Glomerular visceral epithelial cell (primary cell): ENCODE data around the gene MIB2.
"Not testable (repeated sequence)": the region's sequence is repeated elsewhere in the genome, so short reads cannot be mapped to it uniquely, and the experiment has no call there.

Experiments
- DNase-seq: peaks from one replicate; pipeline ENCODE4 v3.0.0-alpha.2; 2016; ENCODE audit errors: extremely low spot score

Gene MIB2

GRCh38 chr1:1627261-1627828, 12.0 kb downstream of the MIB2 start:
- DNase-seq, result no peak

- no peak for DNase-seq
Measured at GRCh38 chr1:1627829-1628753, 12.8 kb downstream of the MIB2 start.

- DNase-seq, result no peak
Measured at GRCh38 chr1:1628754-1629429, 13.6 kb downstream of the MIB2 start.

- DNase-seq, result no peak
Measured at GRCh38 chr1:1629430-1630190, 14.3 kb downstream of the MIB2 start.

- DNase-seq, result no peak
Measured at GRCh38 chr1:1630191-1630964, 15.1 kb downstream of the MIB2 start.

- no peak for DNase-seq
Measured at GRCh38 chr1:1630965-1631781, 15.9 kb downstream of the MIB2 start.

GRCh38 chr1:1631782-1632420, 16.6 kb downstream of the MIB2 start, which contains the start of gene MMP23B:
MMP23B (plus strand) TSS chr1:1632173; CDS start chr1:1632219, 46 bp downstream.
- no peak for DNase-seq

GRCh38 chr1:1633409-1633808, 18.1 kb downstream of the MIB2 start:
- DNase-seq, result not testable (repeated sequence)

GRCh38 chr1:1634613-1635012, 19.3 kb downstream of the MIB2 start:
- DNase-seq, result not testable (repeated sequence)

- DNase-seq, result not testable (repeated sequence)
Measured at GRCh38 chr1:1636621-1637478, 21.6 kb downstream of the MIB2 start.

- DNase-seq, result not testable (repeated sequence)
Measured at GRCh38 chr1:1637479-1637875, 22.2 kb downstream of the MIB2 start.

- not testable (repeated sequence) for DNase-seq
Measured at GRCh38 chr1:1638528-1638927, 23.2 kb downstream of the MIB2 start.

- DNase-seq, result not testable (repeated sequence)
Measured at GRCh38 chr1:1639368-1639767, 24.1 kb downstream of the MIB2 start.

- not testable (repeated sequence) for DNase-seq
Measured at GRCh38 chr1:1640081-1640480, 24.8 kb downstream of the MIB2 start.

- not testable (repeated sequence) for DNase-seq
Measured at GRCh38 chr1:1640711-1641461, 25.6 kb downstream of the MIB2 start.

GRCh38 chr1:1646326-1646725, 31.0 kb downstream of the MIB2 start:
- DNase-seq, result not testable (repeated sequence)

- not testable (repeated sequence) for DNase-seq
Measured at GRCh38 chr1:1647567-1648241, 32.4 kb downstream of the MIB2 start.
